ENCODE results near the gene OASL. TPM values are rescaled to one million over a fixed set of nuclear protein-coding genes. Genes with fewer than 3 reads are reported as not detected.

Gene OASL
- total RNA-seq, 1 donor from 2014 or later = 3.0 TPM

GRCh38 chr12:120984351-120984898, 54.6 kb downstream of the OASL start:
- H3K4me1 Mint-ChIP-seq = no peaks in the 10 kb centered on the region
- H3K36me3 Mint-ChIP-seq (ENCODE audit: low read depth) = no peaks in the 10 kb centered on the region
- H3K4me3 Mint-ChIP-seq = no peak overlapping the region
- intact Hi-C loops (cut with micrococcal nuclease) = no loop called here
- no peak overlapping the region for H3K27ac Mint-ChIP-seq
- no peak for DNase-seq
- H3K9me3 Mint-ChIP-seq = peaks cover 4% of the 10 kb centered on the region
- peaks cover 1% of the 10 kb centered on the region for H3K27me3 Mint-ChIP-seq

- Mint-ChIP-seq H3K36me3 (ENCODE audit: low read depth) (no peaks in the 10 kb centered on the region), H3K4me3 (no peak overlapping the region), H3K9me3 (peaks cover 4% of the 10 kb centered on the region), H3K27me3 (peaks cover 1% of the 10 kb centered on the region), H3K27ac (no peak overlapping the region), H3K4me1 (no peaks in the 10 kb centered on the region)
- DNase-seq = no peak
- intact Hi-C loops (cut with micrococcal nuclease) = no loop called here
Measured at GRCh38 chr12:120983759-120984158, 55.3 kb downstream of the OASL start.

- no peak overlapping the region for H3K27ac Mint-ChIP-seq
- H3K27me3 Mint-ChIP-seq = peaks cover 1% of the 10 kb centered on the region
- no peak overlapping the region for H3K4me3 Mint-ChIP-seq
- DNase-seq = no peak
- intact Hi-C loops (cut with micrococcal nuclease) = no loop called here
- no peaks in the 10 kb centered on the region for H3K4me1 Mint-ChIP-seq
- no peaks in the 10 kb centered on the region for H3K9me3 Mint-ChIP-seq
- H3K36me3 Mint-ChIP-seq (ENCODE audit: low read depth) = no peaks in the 10 kb centered on the region
Measured at GRCh38 chr12:120982659-120983058, 56.4 kb downstream of the OASL start.

- Mint-ChIP-seq H3K9me3 (no peaks in the 10 kb centered on the region), H3K4me3 (no peak overlapping the region), H3K27ac (no peak overlapping the region), H3K36me3 (ENCODE audit: low read depth) (no peaks in the 10 kb centered on the region), H3K27me3 (peaks cover 1% of the 10 kb centered on the region), H3K4me1 (no peaks in the 10 kb centered on the region)
- intact Hi-C loops (cut with micrococcal nuclease) = no loop called here
- DNase-seq = no peak
Measured at GRCh38 chr12:120981407-120981941, 57.6 kb downstream of the OASL start.

GRCh38 chr12:120980800-120981368, 58.2 kb downstream of the OASL start:
- no peaks in the 10 kb centered on the region for H3K36me3 Mint-ChIP-seq (ENCODE audit: low read depth)
- intact Hi-C loops (cut with micrococcal nuclease) = no loop called here
- H3K27ac Mint-ChIP-seq = no peak overlapping the region
- no peak for DNase-seq
- no peak overlapping the region for H3K4me3 Mint-ChIP-seq
- H3K9me3 Mint-ChIP-seq = no peaks in the 10 kb centered on the region
- H3K27me3 Mint-ChIP-seq = peaks cover 1% of the 10 kb centered on the region
- no peaks in the 10 kb centered on the region for H3K4me1 Mint-ChIP-seq

GRCh38 chr12:120979862-120980696, 59.0 kb downstream of the OASL start:
- Mint-ChIP-seq H3K27me3 (peaks cover 1% of the 10 kb centered on the region), H3K36me3 (ENCODE audit: low read depth) (no peaks in the 10 kb centered on the region), H3K27ac (no peak overlapping the region), H3K4me3 (no peak overlapping the region), H3K9me3 (no peaks in the 10 kb centered on the region), H3K4me1 (no peaks in the 10 kb centered on the region)
- no peak for DNase-seq
- intact Hi-C loops (cut with micrococcal nuclease) = loop anchor here (10.0 kb wide), 2 partner anchors 125 to 265 kb away; partner anchors contain the start of gene UNC119B

- intact Hi-C loops (cut with micrococcal nuclease) = loop anchor here (10.0 kb wide), 2 partner anchors 125 to 265 kb away; partner anchors contain the start of gene UNC119B
- H3K27me3 Mint-ChIP-seq = peaks cover 1% of the 10 kb centered on the region
Measured at GRCh38 chr12:120979220-120979861, 59.7 kb downstream of the OASL start.

GRCh38 chr12:120978296-120979219, 60.5 kb downstream of the OASL start, which contains the start of gene HNF1A:
Gene HNF1A, plus strand, starts transcription at chr12:120978543. Its CDS starts 226 bp downstream, at chr12:120978769.
- Mint-ChIP-seq H3K9me3 (no peaks in the 10 kb centered on the region), H3K27me3 (peaks cover 1% of the 10 kb centered on the region), H3K27ac (no peak within 1 kb of the TSS), H3K4me1 (no peaks in the 10 kb centered on the region), H3K4me3 (no peak within 1 kb of the TSS), H3K36me3 (ENCODE audit: low read depth) (no peaks in the 10 kb centered on the region)
- DNase-seq = no peak
- intact Hi-C loops (cut with micrococcal nuclease) = loop anchor here (10.0 kb wide), 2 partner anchors 124 to 264 kb away; partner anchors contain the start of gene UNC119B

More at GRCh38 chr12:120979220-120979861, 59.7 kb downstream of the OASL start:
- Mint-ChIP-seq H3K27ac (no peak overlapping the region), H3K36me3 (ENCODE audit: low read depth) (no peaks in the 10 kb centered on the region), H3K4me3 (no peak overlapping the region), H3K9me3 (no peaks in the 10 kb centered on the region), H3K4me1 (no peaks in the 10 kb centered on the region)
- DNase-seq = no peak

- Mint-ChIP-seq H3K4me3 (no peak overlapping the region), H3K27ac (no peak overlapping the region)
- intact Hi-C loops (cut with micrococcal nuclease) = loop anchor here (10.0 kb wide), 2 partner anchors 123 to 263 kb away; partner anchors contain the start of gene UNC119B
Measured at GRCh38 chr12:120977531-120978295, 61.3 kb downstream of the OASL start.

GRCh38 chr12:120972870-120973543, 66.0 kb downstream of the OASL start:
- no peak for DNase-seq
- Mint-ChIP-seq H3K36me3 (ENCODE audit: low read depth) (no peaks in the 10 kb centered on the region), H3K27me3 (no peaks in the 10 kb centered on the region), H3K4me3 (no peak overlapping the region), H3K9me3 (no peaks in the 10 kb centered on the region), H3K4me1 (peaks cover 5% of the 10 kb centered on the region), H3K27ac (no peak overlapping the region)
- intact Hi-C loops (cut with micrococcal nuclease) = loop anchor here (10.0 kb wide), 2 partner anchors 118 to 258 kb away; partner anchors contain the start of gene UNC119B

More at GRCh38 chr12:120977531-120978295, 61.3 kb downstream of the OASL start:
- Mint-ChIP-seq H3K9me3 (no peaks in the 10 kb centered on the region), H3K36me3 (ENCODE audit: low read depth) (no peaks in the 10 kb centered on the region), H3K27me3 (peaks cover under 1% of the 10 kb centered on the region), H3K4me1 (no peaks in the 10 kb centered on the region)
- no peak for DNase-seq

- DNase-seq = peak; percentile 84
- intact Hi-C loops (cut with micrococcal nuclease) = loop anchor here (1.0 to 10.0 kb wide), 6 partner anchors 27 to 388 kb away; partner anchors contain the start of gene UNC119B
- Mint-ChIP-seq H3K36me3 (ENCODE audit: low read depth) (no peaks in the 10 kb centered on the region), H3K27ac (no peak overlapping the region), H3K27me3 (no peaks in the 10 kb centered on the region), H3K4me1 (peaks cover 5% of the 10 kb centered on the region), H3K9me3 (no peaks in the 10 kb centered on the region), H3K4me3 (no peak overlapping the region)
Measured at GRCh38 chr12:120971299-120972180, 67.5 kb downstream of the OASL start.

Measured in activated CD4-positive, alpha-beta T cell treated with anti-CD3 and anti-CD28 coated beads, Interleukin-2, amount 10 ng/mL, durations not matched to agents 24 days and 14 days (primary cell).